H1 (cell line): ENCODE data around the gene CNPY4. TPM values are rescaled to one million over a fixed set of nuclear protein-coding genes. Genes with fewer than 3 reads are reported as not detected.

Experiments used
- ATF2 ChIP-seq: IDR thresholded peaks from 2 replicates; pipeline ENCODE4 v1.6.1; 2012; ENCODE audit warnings: low read length, inconsistent platforms
- BACH1 ChIP-seq: IDR thresholded peaks from 2 replicates; pipeline ENCODE4 v1.6.1; 2012; ENCODE audit warnings: low read length, improper control_type of control experiment
- CHD7 ChIP-seq: fragments of 300-600 bp; sonication (generic); IDR thresholded peaks from 2 replicates; pipeline ENCODE4 v1.7.1; 2012; ENCODE audit warnings: low read length, moderate library complexity, mild to moderate bottlenecking, inconsistent platforms; ENCODE audit not compliant: insufficient replicate concordance
- EZH2 ChIP-seq: fragments of 200-600 bp; sonication (generic); IDR thresholded peaks from 2 replicates; pipeline ENCODE4 v1.7.1; 2012; ENCODE audit warnings: low read depth, mild to moderate bottlenecking, moderate library complexity, low read length, inconsistent platforms; ENCODE audit not compliant: severe bottlenecking
- FOSL1 ChIP-seq: IDR thresholded peaks from 2 replicates; pipeline ENCODE4 v1.6.1; 2011; ENCODE audit warnings: mild to moderate bottlenecking, low read depth, low read length, moderate library complexity; ENCODE audit not compliant: insufficient read depth
- JUN ChIP-seq: IDR thresholded peaks from 2 replicates; pipeline ENCODE4 v1.6.1; 2011; ENCODE audit warnings: low read depth, mild to moderate bottlenecking, improper control_type of control experiment, low read length
- RXRA ChIP-seq: IDR thresholded peaks from 2 replicates; pipeline ENCODE4 v1.6.1; 2011; ENCODE audit warnings: low read depth, mild to moderate bottlenecking, low read length, moderate library complexity; ENCODE audit not compliant: insufficient read depth
- TEAD4 ChIP-seq: IDR thresholded peaks from 2 replicates; pipeline ENCODE4 v1.6.1; 2012; ENCODE audit warnings: low read depth, low read length, inconsistent platforms, mixed read lengths
- YY1 ChIP-seq: IDR thresholded peaks from 2 replicates; pipeline ENCODE4 v1.6.1; 2011; ENCODE audit warnings: low read depth, mild to moderate bottlenecking, low read length
- polyA plus RNA-seq, 7 experiments: library from polyadenylated mRNA; depleted of rRNA in 3 of 7; stranded (reverse) in 5 of 7; unstranded in 2 of 7; fragments of >200 nt in 5 of 7; fragments of 200-250 nt in 2 of 7; gene quantifications; 1 replicate in 5 of 7; 2 replicates in 1 of 7; 4 replicates in 1 of 7; pipeline versions ENCODE4 v1.2.1 to v1.2.3, GENCODE V29; 2011 to 2013; ENCODE audit warnings: missing spikeins in 2 of 7, mixed read lengths in 2 of 7
- total RNA-seq: library from RNA; stranded (reverse); fragmentation: NEBNext Ultra II Directional; extraction: Animal tissue kit (Norgen Biotek cat#: 25700); gene quantifications from 2 replicates; pipeline ENCODE4 v1.2.1, GENCODE V29; 2021

Gene CNPY4
- total and polyA plus RNA-seq, 2 of the 8 experiments (the other 6 are each of a cell fraction or from before 2014, with no cell fraction given) = 10.2 to 15.3 TPM

GRCh38 chr7:100122067-100122466, 2.6 kb downstream of the CNPY4 start (continued):
- TF ChIP-seq CHD7 (no peak), TEAD4 (no peak), JUN (no peak), BACH1 (no peak), ATF2 (no peak), RXRA (no peak), YY1 (no peak), EZH2 (no peak), FOSL1 (no peak)
- TF ChIP-seq, all 59 proteins: peak for 0
